CD4-positive, alpha-beta memory T cell (primary cell): ENCODE results near the gene IL36RN. TPM values are rescaled to one million over a fixed set of nuclear protein-coding genes. Genes with fewer than 3 reads are reported as not detected.

Experiments used
- CTCF ChIA-PET: fragments of 350-600 bp; sonication (Branson Sonifier 250); formaldehyde crosslinking; loops from one replicate; lab custom pipeline; 2021; ENCODE audit warnings: inconsistent platforms; ENCODE audit not compliant: partially characterized antibody; lab: Charles Lee
- POLR2A ChIA-PET: fragments of 350-600 bp; sonication (Branson Sonifier 250); formaldehyde crosslinking; loops from one replicate; lab custom pipeline; 2021; ENCODE audit not compliant: partially characterized antibody; lab: Charles Lee
- DNase-seq, 5 donors: peaks; one replicate each; pipeline versions ENCODE4 v3.0.0 to v3.0.0-alpha.2; 2020 to 2022; ENCODE audit warnings: mixed read lengths in 1 of 5
- H3K27ac ChIP-seq: one replicate; pipeline ENCODE4 v1.7.0; 2013; ENCODE audit warnings: low read depth, low read length
- H3K27me3 ChIP-seq: 2 replicates; pipeline ENCODE4 v1.7.0; 2013; ENCODE audit warnings: mild to moderate bottlenecking, low read length, moderate library complexity; ENCODE audit not compliant: insufficient read depth
- H3K36me3 ChIP-seq: 2 replicates; pipeline ENCODE4 v1.7.0; 2013; ENCODE audit warnings: mild to moderate bottlenecking, low read length, moderate library complexity; ENCODE audit not compliant: insufficient read depth
- H3K4me1 ChIP-seq: 2 replicates; pipeline ENCODE4 v1.7.0; 2013; ENCODE audit warnings: mild to moderate bottlenecking, low read length, moderate library complexity; ENCODE audit not compliant: insufficient read depth
- H3K4me3 ChIP-seq, 2 donors: one replicate each; pipeline ENCODE4 v1.7.0; 2013; ENCODE audit warnings: low read length in 2 of 2, mild to moderate bottlenecking in 1 of 2
- H3K9me3 ChIP-seq, 2 donors: one replicate each; pipeline ENCODE4 v1.7.0; 2013; ENCODE audit warnings: low read length in 2 of 2, control low read depth in 1 of 2; ENCODE audit not compliant: control insufficient read depth in 1 of 2
- H3K27ac Mint-ChIP-seq, 7 donors: one replicate each; pipeline ENCODE4 v1.8.0; 2020 to 2021; ENCODE audit warnings: mixed read lengths in 7 of 7, mild to moderate bottlenecking in 6 of 7, inconsistent platforms in 3 of 7, moderate library complexity in 3 of 7
- H3K27me3 Mint-ChIP-seq, 2 donors: one replicate each; pipeline ENCODE4 v1.8.0; 2020 to 2021; ENCODE audit warnings: mixed read lengths in 2 of 2
- H3K36me3 Mint-ChIP-seq, 2 donors: one replicate each; pipeline ENCODE4 v1.8.0; 2020 to 2021; ENCODE audit warnings: mixed read lengths in 2 of 2, inconsistent platforms in 1 of 2, mild to moderate bottlenecking in 1 of 2
- H3K4me1 Mint-ChIP-seq, 4 donors: one replicate each; pipeline ENCODE4 v1.8.0; 2020 to 2021; ENCODE audit warnings: mixed read lengths in 4 of 4, mild to moderate bottlenecking in 1 of 4
- H3K4me3 Mint-ChIP-seq, 8 donors: one replicate each; pipeline ENCODE4 v1.8.0; 2020 to 2021; ENCODE audit warnings: mixed read lengths in 8 of 8, mild to moderate bottlenecking in 7 of 8, moderate library complexity in 6 of 8, inconsistent platforms in 3 of 8
- H3K9me3 Mint-ChIP-seq, 8 donors: one replicate each; pipeline ENCODE4 v1.8.0; 2020 to 2021; ENCODE audit warnings: mixed read lengths in 8 of 8, mild to moderate bottlenecking in 5 of 8, inconsistent platforms in 3 of 8, moderate library complexity in 1 of 8
- intact Hi-C: fragments of 100-400 bp; cut with micrococcal nuclease; formaldehyde crosslinking; loops from one replicate; pipeline ENCODE4 v1.15.1; 2023
- polyA plus RNA-seq, 2 donors: library from polyadenylated mRNA; unstranded; fragments of 300-500 nt; fragmentation: Illumina TruSeq; gene quantifications; one replicate each; pipeline ENCODE4 v1.2.3, GENCODE V29; 2021
- total RNA-seq, 2 experiments: library from RNA; stranded (reverse); gene quantifications; one replicate each; pipeline ENCODE4 v1.2.3, GENCODE V29; 2021

Gene IL36RN
- total and polyA plus RNA-seq, 4 experiments from 2014 or later, result not detected

DNA sequence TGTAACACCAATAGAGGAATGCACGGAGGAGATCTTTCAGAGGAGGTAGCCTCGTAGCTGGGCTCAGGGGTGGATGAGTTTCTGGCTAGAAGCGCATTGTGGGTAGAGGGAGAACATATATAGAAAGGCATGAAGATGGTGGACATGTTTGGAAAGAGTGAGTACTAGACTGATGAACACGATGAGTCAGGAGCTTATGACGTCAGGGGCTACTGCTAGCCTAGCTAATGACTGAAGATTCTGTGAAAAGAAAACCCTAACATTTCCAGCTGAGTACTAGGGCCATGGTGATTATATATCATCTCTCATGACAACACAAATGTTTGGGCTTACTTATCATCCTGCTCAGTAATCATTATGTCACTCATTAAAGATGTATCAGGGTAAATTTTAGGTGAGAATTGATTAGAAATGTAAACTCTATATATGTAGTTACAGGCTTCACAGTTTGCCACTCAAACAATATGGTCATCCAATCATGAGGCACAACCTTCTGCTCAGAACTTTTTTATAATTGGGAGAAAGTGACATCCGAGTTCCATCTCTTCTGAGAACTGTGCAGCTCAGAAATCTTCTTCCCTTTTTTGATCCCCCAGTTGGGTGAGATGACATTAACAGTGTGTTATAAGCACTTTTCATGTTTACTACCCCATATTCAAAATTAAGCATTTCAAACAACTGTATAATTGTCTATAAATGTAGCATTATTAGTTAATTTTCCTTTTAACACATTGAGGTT, 46.2 kb downstream of the IL36RN start:
- DNase-seq, result no peak
- intact Hi-C loops, result no loop called here
- Mint-ChIP-seq H3K9me3 (peaks cover 0 to 4% (median under 1%) of the 10 kb centered on the region in 8 donors), H3K27me3 (peaks cover 2 to 6% of the 10 kb centered on the region in 2 donors), H3K4me1 (no peaks in the 10 kb centered on the region), H3K36me3 (no peaks in the 10 kb centered on the region), H3K27ac (no peak overlapping the region), H3K4me3 (no peak overlapping the region)
- H3K4me1 ChIP-seq, result no peaks in the 10 kb centered on the region
- no peak overlapping the region for H3K4me3 ChIP-seq
- CTCF ChIA-PET, result interaction anchor here (1.1 kb wide), 1 partner anchor 9 kb away, joined by 5 read pairs; no protein-coding TSS in a partner anchor
- POLR2A ChIA-PET, result no interaction called here
- H3K9me3 ChIP-seq, result no peaks in the 10 kb centered on the region
- no peaks in the 10 kb centered on the region for H3K27me3 ChIP-seq
- no peak overlapping the region for H3K27ac ChIP-seq
- H3K36me3 ChIP-seq, result no peaks in the 10 kb centered on the region

DNA sequence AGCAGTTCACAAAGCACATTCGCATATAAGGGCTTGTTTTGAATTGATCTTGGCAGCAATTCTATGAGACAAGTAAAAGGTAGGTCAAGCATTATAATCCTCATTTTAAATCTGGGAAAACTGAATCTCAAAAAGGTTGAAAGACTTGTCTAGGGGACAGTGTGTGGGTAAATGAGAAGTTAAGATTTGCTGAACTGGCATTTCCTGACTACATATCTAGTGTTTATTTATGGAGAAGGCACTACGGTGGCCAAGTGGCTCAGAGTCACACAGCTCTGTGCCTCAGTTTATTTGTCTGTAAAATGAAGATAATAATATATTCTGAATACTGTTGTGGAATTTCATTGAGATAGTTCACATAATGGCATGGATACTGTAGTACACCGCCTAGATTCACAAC, 52.1 kb downstream of the IL36RN start:
- no peaks in the 10 kb centered on the region for H3K9me3 ChIP-seq
- no peak for DNase-seq
- Mint-ChIP-seq H3K27me3 (peaks cover 2 to 4% of the 10 kb centered on the region in 2 donors), H3K27ac (no peak overlapping the region), H3K4me1 (peaks cover 0 to 4% (median 2%) of the 10 kb centered on the region in 4 donors), H3K36me3 (no peaks in the 10 kb centered on the region), H3K9me3 (no peaks in the 10 kb centered on the region), H3K4me3 (no peak overlapping the region)
- intact Hi-C loops, result no loop called here
- H3K4me3 ChIP-seq, result no peak overlapping the region
- CTCF ChIA-PET, result no interaction called here
- no peaks in the 10 kb centered on the region for H3K36me3 ChIP-seq
- peaks cover 12% of the 10 kb centered on the region for H3K4me1 ChIP-seq
- POLR2A ChIA-PET, result no interaction called here
- H3K27me3 ChIP-seq, result no peaks in the 10 kb centered on the region
- H3K27ac ChIP-seq, result no peak overlapping the region

DNA sequence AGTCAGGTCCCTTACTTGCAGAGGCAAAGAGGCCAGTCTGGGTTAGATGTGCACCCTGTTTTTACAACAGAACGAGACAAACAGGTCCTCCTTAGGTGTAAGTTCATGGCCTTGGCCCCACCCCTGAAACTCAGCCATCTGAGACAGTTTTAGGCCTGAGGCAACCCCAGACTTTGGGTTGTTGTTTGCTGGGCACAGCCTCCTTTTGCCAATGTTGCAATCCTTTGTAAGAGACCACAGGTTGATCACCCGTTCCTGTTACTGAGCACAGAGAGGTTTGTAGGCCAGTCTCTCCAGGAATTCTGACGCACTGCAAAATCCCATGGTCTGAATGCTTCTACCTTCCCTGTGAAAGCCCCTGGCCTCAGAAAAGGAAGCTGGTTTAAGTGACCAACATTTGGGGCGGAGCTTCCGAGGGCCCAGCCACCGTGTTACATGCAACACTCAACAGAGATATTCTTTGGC, 52.9 kb downstream of the IL36RN start:
- Histone ChIP-seq H3K27me3 (no peaks in the 10 kb centered on the region), H3K4me1 (peaks cover 19% of the 10 kb centered on the region), H3K9me3 (no peaks in the 10 kb centered on the region), H3K36me3 (no peaks in the 10 kb centered on the region), H3K4me3 (no peak overlapping the region), H3K27ac (no peak overlapping the region)
- POLR2A ChIA-PET, result no interaction called here
- H3K27ac Mint-ChIP-seq, result no peak overlapping the region
- intact Hi-C loops, result no loop called here
- no peaks in the 10 kb centered on the region for H3K36me3 Mint-ChIP-seq
- CTCF ChIA-PET, result no interaction called here
- H3K27me3 Mint-ChIP-seq, result peaks cover 2 to 4% of the 10 kb centered on the region in 2 donors
- peaks cover 0 to 8% (median 4%) of the 10 kb centered on the region in 4 donors for H3K4me1 Mint-ChIP-seq
- no peak overlapping the region for H3K4me3 Mint-ChIP-seq
- DNase-seq, result no peak
- no peaks in the 10 kb centered on the region for H3K9me3 Mint-ChIP-seq

DNA sequence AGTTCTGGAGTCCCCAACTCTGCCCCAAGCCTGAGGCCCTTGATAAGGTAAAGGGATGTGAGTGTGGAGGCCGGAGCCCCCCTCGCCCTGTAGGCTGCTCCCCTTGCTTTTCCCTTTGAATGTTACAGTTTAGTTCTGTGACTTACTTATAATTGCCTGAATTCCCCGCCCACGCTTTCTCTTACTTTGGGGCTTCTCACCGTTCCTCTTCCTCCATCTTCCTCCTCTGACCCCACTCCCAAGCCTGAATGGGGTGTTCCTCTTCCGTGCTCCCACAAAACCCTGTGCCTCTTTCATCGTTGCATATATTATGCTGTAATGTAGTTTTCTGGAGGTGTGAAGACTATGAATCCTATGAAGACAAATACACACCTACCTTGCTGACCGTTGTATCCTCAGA, 53.4 kb downstream of the IL36RN start:
- no peak for DNase-seq
- Mint-ChIP-seq H3K36me3 (no peaks in the 10 kb centered on the region), H3K4me1 (peaks cover 0 to 9% (median 4%) of the 10 kb centered on the region in 4 donors), H3K27ac (no peak overlapping the region), H3K9me3 (no peaks in the 10 kb centered on the region), H3K4me3 (no peak overlapping the region), H3K27me3 (peaks cover 2 to 4% of the 10 kb centered on the region in 2 donors)
- no peak overlapping the region for H3K27ac ChIP-seq
- intact Hi-C loops, result no loop called here
- peaks cover 22% of the 10 kb centered on the region for H3K4me1 ChIP-seq
- H3K9me3 ChIP-seq, result no peaks in the 10 kb centered on the region
- POLR2A ChIA-PET, result no interaction called here
- H3K4me3 ChIP-seq, result no peak overlapping the region
- H3K27me3 ChIP-seq, result no peaks in the 10 kb centered on the region
- CTCF ChIA-PET, result no interaction called here
- H3K36me3 ChIP-seq, result no peaks in the 10 kb centered on the region

DNA sequence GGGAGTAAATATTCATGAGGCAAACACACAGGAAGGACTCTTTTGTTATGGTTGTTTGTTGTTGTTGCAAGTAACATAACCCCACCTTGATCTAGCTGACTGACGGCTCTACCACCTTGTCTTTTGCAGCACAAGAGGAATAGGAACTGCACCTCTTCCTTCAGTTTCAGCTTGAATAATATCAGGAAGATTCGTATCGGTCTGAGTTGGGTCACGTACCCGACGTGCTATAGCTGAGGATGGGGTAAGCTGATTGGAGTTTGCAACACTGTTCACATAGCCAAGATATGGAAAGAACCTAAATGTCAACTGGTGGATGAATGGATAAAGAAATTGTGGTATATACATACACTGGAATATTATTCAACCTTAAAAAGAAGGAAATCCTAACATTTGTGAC, 53.9 kb downstream of the IL36RN start:
- no peak overlapping the region for H3K4me3 Mint-ChIP-seq
- H3K4me1 ChIP-seq, result peaks cover 22% of the 10 kb centered on the region
- DNase-seq, result no peak
- no peak overlapping the region for H3K27ac Mint-ChIP-seq
- H3K27ac ChIP-seq, result no peak overlapping the region
- CTCF ChIA-PET, result interaction anchor here (0.9 kb wide), 1 partner anchor 25 kb away, joined by 3 read pairs; no protein-coding TSS in a partner anchor
- no peaks in the 10 kb centered on the region for H3K9me3 Mint-ChIP-seq
- no peaks in the 10 kb centered on the region for H3K36me3 ChIP-seq
- no peaks in the 10 kb centered on the region for H3K36me3 Mint-ChIP-seq
- H3K27me3 Mint-ChIP-seq, result peaks cover 2 to 4% of the 10 kb centered on the region in 2 donors
- intact Hi-C loops, result no loop called here
- H3K4me3 ChIP-seq, result no peak overlapping the region
- no peaks in the 10 kb centered on the region for H3K27me3 ChIP-seq
- no peaks in the 10 kb centered on the region for H3K9me3 ChIP-seq
- POLR2A ChIA-PET, result no interaction called here
- H3K4me1 Mint-ChIP-seq, result peaks cover 0 to 9% (median 4%) of the 10 kb centered on the region in 4 donors

DNA sequence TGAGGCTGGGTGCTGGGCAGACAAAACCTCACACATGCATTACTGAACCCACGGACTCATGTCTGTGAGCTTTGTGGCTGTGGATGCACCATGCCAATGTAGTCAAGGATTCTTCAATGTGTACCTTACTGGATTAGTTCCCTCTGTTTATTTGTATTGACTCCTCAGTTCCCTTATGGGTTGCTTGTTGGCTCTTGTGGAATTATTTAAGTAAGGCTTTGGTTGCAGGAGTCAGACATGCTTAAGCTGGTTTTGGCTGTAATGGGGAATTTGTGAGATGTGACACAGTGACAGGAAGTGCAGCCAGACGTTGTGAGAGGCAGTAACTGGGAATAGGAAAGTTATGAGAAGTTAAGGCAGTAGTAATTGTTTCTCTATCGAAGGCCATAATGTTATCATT, 54.8 kb downstream of the IL36RN start:
- Mint-ChIP-seq H3K27ac (no peak overlapping the region), H3K9me3 (no peaks in the 10 kb centered on the region), H3K4me1 (peaks cover 0 to 9% (median 4%) of the 10 kb centered on the region in 4 donors), H3K27me3 (no peaks in the 10 kb centered on the region), H3K36me3 (no peaks in the 10 kb centered on the region), H3K4me3 (no peak overlapping the region)
- intact Hi-C loops, result no loop called here
- ChIA-PET CTCF (interaction anchor here (0.9 to 1.2 kb wide), 3 partner anchors 9 to 90 kb away, joined by 3 to 5 read pairs (median 3); no protein-coding TSS in a partner anchor), POLR2A (no interaction called here)
- Histone ChIP-seq H3K36me3 (no peaks in the 10 kb centered on the region), H3K27me3 (no peaks in the 10 kb centered on the region), H3K9me3 (no peaks in the 10 kb centered on the region), H3K4me1 (peaks cover 22% of the 10 kb centered on the region), H3K27ac (no peak overlapping the region), H3K4me3 (no peak overlapping the region)
- no peak for DNase-seq
